ENCODE results near the gene BLOC1S2. TPM values are rescaled to one million over a fixed set of nuclear protein-coding genes. Genes with fewer than 3 reads are reported as not detected.
A peak's percentile ranks its signal among the peaks of the same experiment; 100 is the strongest.

Gene BLOC1S2
- total RNA-seq, 2 donors from 2014 or later = 40.5 to 47.3 TPM

- Mint-ChIP-seq H3K9me3 (no peaks in the 10 kb centered on the region), H3K27ac (peak within 1 kb of the TSS; percentile 90 to 100), H3K4me1 (ENCODE audit: low read depth in 2 of 2) (peaks cover 14 to 22% of the 10 kb centered on the region in 2 donors), H3K4me3 (peak within 1 kb of the TSS; percentile 95), H3K27me3 (no peaks in the 10 kb centered on the region), H3K36me3 (peaks cover 5% of the 10 kb centered on the region)
- DNase-seq (ENCODE audit: low spot score) (peak; percentile 81), ATAC-seq (peak; percentile 90 to 91)
Measured at GRCh38 chr10:100267239-100268104, 19.0 kb downstream of the BLOC1S2 start, which contains the start of gene CWF19L1. Gene CWF19L1, minus strand, starts transcription at chr10:100267638. Its CDS starts 45 bp downstream, at chr10:100267593.

GRCh38 chr10:100265821-100266485, 20.5 kb downstream of the BLOC1S2 start:
- DNase-seq (ENCODE audit: low spot score) = no peak
- ATAC-seq = no peak
- Mint-ChIP-seq H3K27ac (peak overlapping the region; percentile 90 to 100), H3K9me3 (no peaks in the 10 kb centered on the region), H3K4me1 (ENCODE audit: low read depth in 2 of 2) (peaks cover 18 to 28% of the 10 kb centered on the region in 2 donors), H3K4me3 (peak overlapping the region; percentile 95), H3K36me3 (peaks cover 5% of the 10 kb centered on the region), H3K27me3 (no peaks in the 10 kb centered on the region)

GRCh38 chr10:100254191-100254590, 32.3 kb downstream of the BLOC1S2 start:
- H3K27ac Mint-ChIP-seq = no peak overlapping the region
- DNase-seq (ENCODE audit: low spot score) = no peak
- H3K9me3 Mint-ChIP-seq = no peaks in the 10 kb centered on the region
- peaks cover 0 to 9% of the 10 kb centered on the region in 2 donors for H3K4me1 Mint-ChIP-seq (ENCODE audit: low read depth in 2 of 2)
- H3K27me3 Mint-ChIP-seq = no peaks in the 10 kb centered on the region
- ATAC-seq = no peak
- H3K36me3 Mint-ChIP-seq = peaks cover 29% of the 10 kb centered on the region
- H3K4me3 Mint-ChIP-seq = no peak overlapping the region

GRCh38 chr10:100253041-100253440, 33.4 kb downstream of the BLOC1S2 start:
- DNase-seq (ENCODE audit: low spot score) (no peak), ATAC-seq (no peak)
- Mint-ChIP-seq H3K4me1 (ENCODE audit: low read depth in 2 of 2) (peaks cover 0 to 5% of the 10 kb centered on the region in 2 donors), H3K4me3 (no peak overlapping the region), H3K9me3 (no peaks in the 10 kb centered on the region), H3K36me3 (peaks cover 20% of the 10 kb centered on the region), H3K27ac (no peak overlapping the region), H3K27me3 (no peaks in the 10 kb centered on the region)

GRCh38 chr10:100248820-100249219, 37.7 kb downstream of the BLOC1S2 start:
- H3K36me3 Mint-ChIP-seq = peaks cover 21% of the 10 kb centered on the region
- no peak for DNase-seq (ENCODE audit: low spot score)
- no peaks in the 10 kb centered on the region for H3K9me3 Mint-ChIP-seq
- no peak for ATAC-seq
- H3K4me3 Mint-ChIP-seq = no peak overlapping the region
- no peaks in the 10 kb centered on the region for H3K4me1 Mint-ChIP-seq (ENCODE audit: low read depth in 2 of 2)
- H3K27ac Mint-ChIP-seq = no peak overlapping the region
- H3K27me3 Mint-ChIP-seq = no peaks in the 10 kb centered on the region

GRCh38 chr10:100245484-100246220, 40.8 kb downstream of the BLOC1S2 start:
- Mint-ChIP-seq H3K27me3 (no peaks in the 10 kb centered on the region), H3K4me1 (ENCODE audit: low read depth in 2 of 2) (no peaks in the 10 kb centered on the region), H3K36me3 (peaks cover 32% of the 10 kb centered on the region), H3K9me3 (no peaks in the 10 kb centered on the region), H3K4me3 (no peak overlapping the region), H3K27ac (no peak overlapping the region)
- DNase-seq (ENCODE audit: low spot score) = no peak
- ATAC-seq = no peak

GRCh38 chr10:100239851-100240250, 46.6 kb downstream of the BLOC1S2 start:
- H3K27me3 Mint-ChIP-seq = no peaks in the 10 kb centered on the region
- no peak for ATAC-seq
- no peak overlapping the region for H3K4me3 Mint-ChIP-seq
- H3K4me1 Mint-ChIP-seq (ENCODE audit: low read depth in 2 of 2) = peaks cover 0 to 3% of the 10 kb centered on the region in 2 donors
- no peaks in the 10 kb centered on the region for H3K9me3 Mint-ChIP-seq
- H3K27ac Mint-ChIP-seq = no peak overlapping the region
- DNase-seq (ENCODE audit: low spot score) = no peak
- H3K36me3 Mint-ChIP-seq = peaks cover 24% of the 10 kb centered on the region

GRCh38 chr10:100238429-100238828, 48.1 kb downstream of the BLOC1S2 start:
- peaks cover 25% of the 10 kb centered on the region for H3K36me3 Mint-ChIP-seq
- H3K9me3 Mint-ChIP-seq = no peaks in the 10 kb centered on the region

GRCh38 chr10:100232101-100232500, 54.4 kb downstream of the BLOC1S2 start:
- Mint-ChIP-seq H3K27me3 (no peaks in the 10 kb centered on the region), H3K27ac (no peak overlapping the region), H3K9me3 (peaks cover 3% of the 10 kb centered on the region), H3K4me3 (no peak overlapping the region), H3K4me1 (ENCODE audit: low read depth in 2 of 2) (peaks cover 18 to 25% of the 10 kb centered on the region in 2 donors), H3K36me3 (peaks cover 30% of the 10 kb centered on the region)
- DNase-seq (ENCODE audit: low spot score) (no peak), ATAC-seq (no peak)

More at GRCh38 chr10:100238429-100238828, 48.1 kb downstream of the BLOC1S2 start:
- no peak overlapping the region for H3K27ac Mint-ChIP-seq
- H3K4me1 Mint-ChIP-seq (ENCODE audit: low read depth in 2 of 2) = peaks cover 0 to 3% of the 10 kb centered on the region in 2 donors
- ATAC-seq (peak in 1 of 2 donors; percentile 62), DNase-seq (ENCODE audit: low spot score) (no peak)
- no peaks in the 10 kb centered on the region for H3K27me3 Mint-ChIP-seq
- H3K4me3 Mint-ChIP-seq = no peak overlapping the region

GRCh38 chr10:100229819-100230422, 56.6 kb downstream of the BLOC1S2 start:
- H3K36me3 Mint-ChIP-seq = peaks cover 28% of the 10 kb centered on the region
- DNase-seq (ENCODE audit: low spot score) (no peak), ATAC-seq (no peak)
- peaks cover 27 to 35% of the 10 kb centered on the region in 2 donors for H3K4me1 Mint-ChIP-seq (ENCODE audit: low read depth in 2 of 2)
- H3K27ac Mint-ChIP-seq = peak overlapping the region; percentile 60 to 71
- peaks cover 3% of the 10 kb centered on the region for H3K9me3 Mint-ChIP-seq
- no peaks in the 10 kb centered on the region for H3K27me3 Mint-ChIP-seq
- H3K4me3 Mint-ChIP-seq = peak overlapping the region; percentile 98

- no peak for ATAC-seq
- no peak for DNase-seq (ENCODE audit: low spot score)
- no peak overlapping the region for H3K27ac Mint-ChIP-seq
- peaks cover 14% of the 10 kb centered on the region for H3K36me3 Mint-ChIP-seq
- no peak overlapping the region for H3K4me3 Mint-ChIP-seq
- H3K27me3 Mint-ChIP-seq = no peaks in the 10 kb centered on the region
- H3K9me3 Mint-ChIP-seq = no peaks in the 10 kb centered on the region
- H3K4me1 Mint-ChIP-seq (ENCODE audit: low read depth in 2 of 2) = peaks cover 17 to 22% of the 10 kb centered on the region in 2 donors
Measured at GRCh38 chr10:100223879-100224278, 62.6 kb downstream of the BLOC1S2 start.

Data from natural killer cell treated with Interleukin-12 subunit alpha and Interleukin-12 subunit beta and Interleukin-15 and Interleukin-18, amount 100 ng/mL, for 72 hours (primary cell).